HTERT RPE-1 (cell line): ENCODE measurements around the gene CUZD1.
"Not testable (repeated sequence)": the region's sequence is repeated elsewhere in the genome, so short reads cannot be mapped to it uniquely, and the experiment has no call there.

Experiments used
- in situ Hi-C: fragments of 300-500 bp; cut with MboI; formaldehyde crosslinking; loops from 4 replicates; pipeline ENCODE4 v1.14.3; 2020; ENCODE audit warnings: low sequenced_read_pairs

Gene CUZD1, protein sequence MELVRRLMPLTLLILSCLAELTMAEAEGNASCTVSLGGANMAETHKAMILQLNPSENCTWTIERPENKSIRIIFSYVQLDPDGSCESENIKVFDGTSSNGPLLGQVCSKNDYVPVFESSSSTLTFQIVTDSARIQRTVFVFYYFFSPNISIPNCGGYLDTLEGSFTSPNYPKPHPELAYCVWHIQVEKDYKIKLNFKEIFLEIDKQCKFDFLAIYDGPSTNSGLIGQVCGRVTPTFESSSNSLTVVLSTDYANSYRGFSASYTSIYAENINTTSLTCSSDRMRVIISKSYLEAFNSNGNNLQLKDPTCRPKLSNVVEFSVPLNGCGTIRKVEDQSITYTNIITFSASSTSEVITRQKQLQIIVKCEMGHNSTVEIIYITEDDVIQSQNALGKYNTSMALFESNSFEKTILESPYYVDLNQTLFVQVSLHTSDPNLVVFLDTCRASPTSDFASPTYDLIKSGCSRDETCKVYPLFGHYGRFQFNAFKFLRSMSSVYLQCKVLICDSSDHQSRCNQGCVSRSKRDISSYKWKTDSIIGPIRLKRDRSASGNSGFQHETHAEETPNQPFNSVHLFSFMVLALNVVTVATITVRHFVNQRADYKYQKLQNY

DNA sequence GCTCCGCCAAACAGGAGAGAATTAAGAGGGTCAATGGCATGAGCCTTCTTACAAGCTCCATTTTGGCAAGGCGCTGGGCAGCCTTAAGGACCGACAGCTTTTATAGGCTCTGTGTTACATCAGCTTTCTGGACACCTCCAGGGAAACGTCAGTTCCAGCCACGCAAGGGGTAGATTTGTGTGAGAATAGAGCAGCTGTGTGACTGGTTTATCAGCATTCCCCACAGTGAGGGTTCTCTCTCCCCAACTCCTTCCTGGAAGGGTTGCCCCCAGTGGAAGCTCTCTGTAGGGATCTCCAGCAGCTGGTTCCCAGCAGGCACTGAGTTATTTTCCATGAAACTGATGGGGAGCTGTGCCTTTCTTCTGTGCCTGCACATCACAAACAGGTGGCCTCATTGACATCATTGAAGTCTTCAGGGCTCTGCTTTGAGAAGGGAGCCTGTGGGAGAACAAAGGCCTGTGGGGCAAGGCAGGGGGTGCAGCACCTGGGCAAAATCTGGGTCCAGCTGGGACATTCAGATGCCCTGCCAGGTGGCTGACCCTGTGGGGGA lies at the start of gene CUZD1:
TSS of gene CUZD1 (minus strand) at position 75 of the 550 bp plus-strand sequence. CDS start at position 61, 14 bp downstream.
- in situ Hi-C loops, result no loop called here

DNA sequence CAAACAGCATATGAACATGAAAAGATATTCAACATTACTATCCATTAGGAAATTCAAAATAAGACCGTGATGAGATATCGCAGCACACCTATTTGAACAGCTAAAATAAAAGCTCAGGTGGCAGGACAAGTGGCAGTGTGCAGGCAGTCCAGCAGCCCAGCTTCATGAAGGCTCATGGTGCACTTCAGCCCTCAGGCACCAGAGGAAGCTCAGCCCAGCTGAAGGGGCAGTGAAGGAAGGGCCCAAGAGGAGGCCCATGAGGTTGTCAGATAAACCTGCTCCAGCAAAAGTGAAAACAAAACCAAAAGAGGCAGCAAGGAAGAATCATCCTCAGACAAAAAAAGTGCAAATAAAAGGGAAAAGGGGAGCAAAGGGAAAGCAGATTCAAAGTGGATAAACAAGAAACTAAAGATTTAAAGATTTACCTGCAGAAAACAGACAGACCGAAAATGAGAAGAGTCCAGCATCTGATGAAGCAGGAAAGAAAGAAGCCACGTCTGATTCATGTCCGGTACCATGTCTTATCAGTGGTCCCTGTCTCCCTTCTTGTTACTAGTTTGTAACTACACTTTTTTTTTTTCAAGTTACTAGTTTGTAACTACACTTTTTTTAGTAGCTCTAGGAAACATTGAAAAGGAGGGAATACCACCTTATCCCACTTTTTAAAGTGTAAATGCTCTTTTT lies 48.7 kb upstream of the CUZD1 start:
- in situ Hi-C loops, result no loop called here

DNA sequence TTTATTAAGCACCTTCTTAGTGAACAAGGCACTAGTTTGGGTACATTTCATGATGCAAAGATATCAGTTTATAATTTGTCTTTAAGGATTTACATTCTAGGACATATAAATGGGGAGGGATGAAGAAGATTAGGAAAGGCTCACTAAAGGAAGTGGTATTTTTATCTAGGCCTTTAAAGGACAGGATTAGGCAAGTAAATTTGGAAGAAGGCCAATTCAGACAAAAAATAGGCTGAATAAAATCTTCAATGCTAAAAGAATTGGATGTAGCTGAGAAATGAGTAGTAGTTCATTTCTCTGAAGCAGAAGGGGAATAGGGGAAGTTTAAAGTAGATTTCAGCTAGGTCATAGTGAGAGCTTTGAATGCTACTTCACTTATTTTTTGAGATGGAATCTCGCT lies 38.5 kb upstream of the CUZD1 start:
- in situ Hi-C loops, result no loop called here

DNA sequence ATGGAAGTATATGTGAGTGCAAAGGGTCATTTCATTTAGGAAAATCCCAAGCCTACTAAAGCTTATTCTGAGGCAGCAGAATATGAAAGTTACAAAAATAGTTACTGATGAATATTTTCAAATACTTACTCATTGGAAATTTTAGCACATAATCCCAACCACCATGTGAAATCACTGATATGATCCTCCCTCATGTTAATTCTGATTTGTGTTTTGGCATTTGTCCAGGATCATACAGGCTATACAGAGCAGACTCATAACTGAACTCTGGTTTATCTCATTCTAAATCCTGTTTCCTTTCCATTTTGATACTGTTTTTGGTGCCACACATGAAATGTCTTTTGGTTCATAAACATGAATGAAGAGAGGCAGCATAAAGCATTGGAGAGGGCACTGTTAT lies 37.1 kb upstream of the CUZD1 start:
- in situ Hi-C loops, result no loop called here

DNA sequence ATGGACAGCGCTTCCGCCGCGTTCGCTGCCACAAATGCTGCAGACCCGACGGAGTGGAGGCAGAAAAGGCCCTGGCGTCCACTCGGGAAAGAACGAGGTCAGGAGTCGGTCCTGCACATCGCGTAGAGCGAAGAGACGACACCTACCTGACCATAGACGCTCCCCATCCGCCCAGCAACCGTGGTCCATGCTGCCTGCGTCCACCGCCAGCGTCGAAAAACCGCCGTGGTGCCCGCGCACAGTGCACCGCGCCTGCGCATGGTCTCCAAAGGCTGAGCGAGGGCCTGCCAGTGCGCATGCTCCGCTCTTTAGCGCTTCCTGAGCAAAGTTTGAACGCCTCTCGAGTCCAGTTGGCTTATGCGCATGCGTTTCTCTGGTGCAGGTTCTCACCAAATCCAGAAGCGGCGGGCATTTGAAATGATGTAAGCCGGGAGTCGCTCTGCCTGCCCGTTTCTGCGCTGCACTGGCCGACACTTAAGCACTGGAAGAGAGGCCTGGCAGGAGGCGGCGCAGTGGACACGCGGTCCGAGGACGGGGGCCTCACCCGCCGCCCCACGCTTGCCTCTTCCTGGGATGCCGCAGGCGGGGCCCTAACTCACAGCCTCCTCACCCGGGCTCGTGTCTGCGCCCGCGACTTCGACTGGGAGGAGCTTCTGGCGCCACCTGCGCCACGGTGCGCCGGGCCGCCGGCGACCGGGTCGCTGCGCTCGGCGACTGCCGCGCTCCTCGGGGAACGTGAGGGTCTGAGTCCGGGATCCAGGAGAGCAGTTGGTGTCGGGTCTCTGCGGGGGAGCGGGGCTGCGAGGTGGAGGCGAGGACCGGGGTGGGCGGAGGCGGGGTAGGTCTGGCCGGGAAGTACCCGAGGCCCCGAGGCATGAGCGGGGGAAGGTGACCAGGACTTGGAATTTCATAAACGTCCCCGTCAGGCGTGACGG lies 33.9 kb upstream of the CUZD1 start, which contains the start of gene FAM24B:
TSS of gene FAM24B (minus strand) at position 243 of the 935 bp plus-strand sequence. CDS start 29,066 bp downstream, outside the sequence.
- in situ Hi-C loops, result no loop called here

DNA sequence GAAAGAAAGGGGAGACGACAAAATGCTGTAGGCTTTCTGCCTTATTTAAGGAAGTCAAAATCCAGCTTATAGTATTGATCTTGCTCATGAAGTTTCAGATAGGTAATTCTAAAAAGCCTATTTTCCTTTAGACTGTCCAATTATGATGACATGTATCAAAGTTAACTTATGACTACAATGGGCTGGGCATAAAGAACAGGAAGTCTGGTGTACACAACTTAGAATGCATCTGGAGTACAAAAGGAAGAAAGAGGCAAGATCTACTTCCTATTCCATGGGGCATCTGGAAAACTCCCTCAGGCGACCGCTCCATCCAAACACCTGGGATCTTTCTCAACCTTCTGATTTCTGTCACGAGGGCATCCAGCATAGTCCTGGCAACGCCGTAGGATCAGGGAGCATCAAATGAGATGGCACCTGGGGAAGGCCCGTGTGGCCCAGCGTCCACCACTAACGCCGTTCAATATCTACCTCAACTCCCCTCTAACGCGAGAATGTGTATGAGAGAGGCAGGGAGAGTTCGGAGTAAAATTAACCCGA lies 33.2 kb upstream of the CUZD1 start:
- in situ Hi-C loops, result no loop called here

DNA sequence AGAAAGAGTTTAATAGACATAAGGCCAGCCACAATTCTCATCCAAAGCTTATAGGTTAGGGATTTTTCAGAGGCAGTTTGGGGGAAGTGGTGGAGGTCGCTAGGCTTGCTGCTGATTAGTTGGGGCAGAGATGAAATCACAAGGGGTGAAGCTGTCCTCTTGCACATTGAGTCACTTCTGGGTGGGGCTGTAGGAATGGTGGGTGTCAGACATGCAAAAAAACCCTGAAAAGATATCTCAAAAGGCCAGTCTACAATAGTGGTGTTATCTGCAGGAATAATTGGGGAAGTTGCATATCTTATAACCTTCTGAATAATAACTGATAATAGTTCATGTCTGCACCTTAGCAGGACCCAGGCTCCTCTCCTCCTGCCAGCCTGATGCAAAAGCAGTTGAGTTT lies 31.6 kb upstream of the CUZD1 start:
- in situ Hi-C loops, result no loop called here

DNA sequence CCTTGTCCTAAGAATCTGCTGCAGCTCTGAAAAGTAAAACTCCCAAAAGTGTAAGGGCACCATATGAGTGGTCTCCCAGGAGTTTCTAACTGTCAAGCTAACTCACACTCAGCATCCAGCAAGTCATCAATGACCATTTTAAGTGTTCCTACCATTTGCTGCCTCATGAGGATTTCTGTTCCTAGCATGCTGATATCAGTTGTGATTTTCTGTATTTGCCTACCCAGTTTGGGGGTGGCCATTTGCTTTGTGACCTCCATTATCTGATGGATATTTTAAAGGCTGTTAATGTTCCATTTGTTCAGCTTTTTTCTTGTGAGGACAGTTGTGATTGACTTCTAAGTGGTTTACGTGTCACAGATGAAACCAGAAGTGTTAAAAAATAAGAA lies 30.8 kb upstream of the CUZD1 start:
- in situ Hi-C loops, result no loop called here

DNA sequence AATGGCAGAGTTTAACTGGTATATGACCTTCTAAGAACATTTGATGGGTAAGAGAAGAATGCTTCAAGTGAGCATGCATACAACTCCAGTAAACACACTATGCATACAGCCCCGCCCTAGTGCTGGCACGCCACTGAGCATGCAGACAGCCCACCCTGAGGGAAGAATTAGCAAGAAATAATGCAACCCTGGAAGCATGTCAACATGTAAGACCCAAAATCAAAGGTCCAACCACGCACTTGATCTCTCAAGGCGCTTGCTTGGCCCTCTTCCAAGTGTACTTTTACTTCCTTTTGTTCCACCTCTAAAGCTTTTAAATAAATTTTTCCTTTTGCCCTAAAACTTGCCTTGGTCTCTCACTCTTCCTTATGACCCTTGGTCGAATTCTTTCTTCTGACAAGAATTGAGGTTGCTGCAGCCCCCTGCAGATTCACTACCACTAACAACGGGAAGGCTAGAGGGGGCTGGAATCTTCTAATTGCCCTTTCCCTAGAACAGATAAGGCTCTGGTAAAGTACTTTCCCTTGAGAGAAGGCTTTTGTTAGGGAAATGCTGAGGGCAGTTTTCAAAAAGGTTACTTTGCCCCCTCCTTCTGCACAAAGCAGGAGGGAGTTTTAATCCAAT lies 30.3 kb upstream of the CUZD1 start:
- in situ Hi-C loops, result no loop called here

DNA sequence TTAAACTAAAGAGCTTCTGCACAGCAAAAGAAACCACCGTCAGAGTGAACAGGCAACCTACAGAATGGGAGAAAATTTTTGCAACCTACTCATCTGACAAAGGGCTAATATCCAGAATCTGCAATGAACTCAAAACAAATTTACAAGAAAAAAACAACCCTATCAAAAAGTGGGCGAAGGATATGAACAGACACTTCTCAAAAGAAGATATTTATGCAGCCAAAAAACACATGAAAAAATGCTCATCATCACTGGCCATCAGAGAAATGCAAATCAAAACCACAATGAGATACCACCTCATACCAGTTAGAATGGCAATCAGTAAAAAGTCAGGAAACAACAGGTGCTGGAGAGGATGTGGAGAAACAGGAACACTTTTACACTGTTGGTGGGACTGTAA lies 26.3 kb upstream of the CUZD1 start:
- in situ Hi-C loops, result not testable (repeated sequence)

DNA sequence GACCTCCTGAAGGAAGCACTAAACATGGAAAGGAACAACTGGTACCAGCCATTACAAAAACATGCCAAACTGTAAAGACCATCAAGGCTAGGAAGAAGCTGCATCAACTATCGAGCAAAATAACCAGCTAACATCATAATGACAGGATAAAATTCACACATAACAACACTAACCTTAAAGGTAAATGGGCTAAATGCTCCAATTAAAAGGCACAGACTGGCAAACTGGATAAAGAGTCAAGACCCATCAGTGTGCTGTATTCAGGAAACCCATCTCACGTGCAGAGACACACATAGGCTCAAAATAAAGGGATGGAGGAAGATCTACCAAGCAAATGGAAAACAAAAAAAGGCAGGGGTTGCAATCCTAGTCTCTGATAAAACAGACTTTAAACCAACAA lies 23.1 kb upstream of the CUZD1 start:
- in situ Hi-C loops, result not testable (repeated sequence)

DNA sequence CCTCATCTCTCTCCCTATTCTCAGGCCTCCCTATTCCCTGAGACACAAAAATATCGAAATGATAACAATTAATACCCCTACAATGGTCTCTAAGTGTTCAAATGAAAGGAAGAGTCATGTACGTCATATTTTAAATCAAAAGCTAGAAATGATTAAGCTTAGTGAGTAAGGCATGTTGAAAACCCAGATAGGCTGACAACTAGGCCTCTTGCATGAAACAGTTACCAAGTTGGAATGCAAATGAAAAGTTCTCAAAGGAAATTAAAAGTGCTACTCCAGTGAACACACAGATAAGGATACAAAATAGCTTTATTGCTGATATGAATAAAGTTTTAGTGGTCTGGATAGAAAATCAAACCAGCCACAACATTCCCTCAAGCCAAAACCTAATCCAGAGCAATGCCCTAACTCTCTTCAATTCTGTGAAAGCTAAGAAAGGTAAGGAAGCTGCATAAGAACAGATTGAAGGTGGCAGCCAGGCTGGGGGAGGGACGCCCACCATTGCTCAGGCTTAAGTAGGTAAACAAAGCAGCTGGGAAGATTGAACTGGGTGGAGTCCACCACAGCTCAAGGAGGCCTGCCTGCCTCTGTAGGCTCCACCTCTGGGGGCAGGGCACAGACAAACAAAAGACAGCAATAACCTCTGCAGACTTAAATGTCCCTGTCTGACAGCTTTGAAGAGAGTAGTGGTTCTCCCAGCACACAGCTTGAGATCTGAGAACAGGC lies 21.3 kb upstream of the CUZD1 start:
- in situ Hi-C loops, result not testable (repeated sequence)

DNA sequence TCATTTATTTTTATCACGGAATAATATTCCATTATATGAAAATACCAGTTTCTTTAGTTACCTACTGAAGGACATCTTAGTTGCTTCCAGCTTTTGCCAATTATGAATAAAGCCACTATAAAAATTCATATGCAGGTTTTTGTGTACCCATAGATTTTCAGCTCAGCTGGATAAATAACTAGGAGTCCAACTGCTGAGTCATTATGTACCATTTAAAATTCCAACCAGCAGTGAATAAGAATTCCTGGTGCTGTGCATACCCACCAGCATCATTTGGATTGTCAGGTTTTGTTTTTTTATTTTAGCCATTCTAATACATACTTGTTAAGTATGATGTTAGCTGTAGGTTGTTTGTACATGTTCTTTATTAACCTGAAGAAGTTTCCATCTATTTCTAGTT lies 19.2 kb upstream of the CUZD1 start:
- in situ Hi-C loops, result no loop called here

DNA sequence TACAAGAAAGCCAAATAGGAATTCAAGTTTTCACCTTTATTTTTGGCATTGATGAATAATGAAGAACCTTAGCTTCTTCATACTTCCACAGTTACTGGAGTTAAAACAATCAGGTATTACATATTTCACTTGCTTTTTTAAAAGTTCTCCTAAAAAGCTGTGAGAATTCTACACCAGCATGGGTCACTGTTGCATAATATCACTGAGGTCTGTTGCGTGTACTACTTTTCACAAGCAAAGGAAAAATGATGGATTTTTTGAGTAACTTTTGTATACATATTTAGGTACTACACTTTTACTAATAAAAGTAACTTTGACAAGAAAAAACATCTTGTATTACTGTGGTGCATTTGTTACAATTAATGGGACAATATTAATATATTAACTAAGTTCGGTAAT lies 18.5 kb upstream of the CUZD1 start:
- in situ Hi-C loops, result no loop called here

DNA sequence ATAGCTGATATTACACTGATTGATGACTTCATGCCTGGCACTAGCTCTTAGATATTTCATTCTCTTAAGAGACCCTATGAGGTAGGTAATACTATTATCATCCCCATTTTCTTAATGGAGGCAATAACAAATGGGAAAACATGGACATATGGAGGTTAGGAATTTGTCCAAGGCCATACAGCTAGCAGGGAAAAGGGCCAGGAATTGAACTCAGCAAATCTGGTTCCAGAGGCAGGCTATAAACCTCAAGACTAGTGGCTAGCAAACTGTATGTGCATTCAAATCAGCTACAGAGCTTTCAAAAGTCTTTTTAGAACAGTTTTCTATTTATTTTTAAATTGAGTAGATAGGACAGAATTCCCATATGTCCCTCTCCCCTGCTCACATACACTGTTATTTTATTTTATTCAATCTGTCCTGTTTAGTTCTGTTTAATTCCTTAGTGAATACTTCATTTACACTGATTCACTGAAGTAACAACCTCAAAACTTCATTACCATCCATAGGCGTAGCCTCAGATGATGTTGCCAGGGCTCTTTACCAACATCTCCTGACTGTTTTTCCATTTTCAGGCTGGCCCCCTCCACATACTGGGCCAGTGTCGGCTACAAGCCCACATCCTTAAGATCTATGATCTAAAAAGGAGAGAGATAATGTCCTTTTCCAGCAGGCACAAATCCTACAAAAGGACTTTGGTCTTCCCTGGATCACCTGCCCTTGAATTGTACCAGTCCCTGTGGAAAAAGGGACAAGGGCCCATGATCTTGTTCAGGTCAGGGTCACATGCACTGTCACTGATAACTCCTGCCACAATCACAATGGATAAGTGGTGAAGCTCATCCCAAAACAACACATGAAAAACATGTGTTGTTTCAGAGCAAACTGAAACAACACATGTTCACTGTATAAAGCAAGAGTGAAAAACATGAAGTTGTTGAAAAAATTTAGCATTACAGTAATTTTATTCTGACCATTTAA lies 17.8 kb upstream of the CUZD1 start:
- in situ Hi-C loops, result no loop called here

DNA sequence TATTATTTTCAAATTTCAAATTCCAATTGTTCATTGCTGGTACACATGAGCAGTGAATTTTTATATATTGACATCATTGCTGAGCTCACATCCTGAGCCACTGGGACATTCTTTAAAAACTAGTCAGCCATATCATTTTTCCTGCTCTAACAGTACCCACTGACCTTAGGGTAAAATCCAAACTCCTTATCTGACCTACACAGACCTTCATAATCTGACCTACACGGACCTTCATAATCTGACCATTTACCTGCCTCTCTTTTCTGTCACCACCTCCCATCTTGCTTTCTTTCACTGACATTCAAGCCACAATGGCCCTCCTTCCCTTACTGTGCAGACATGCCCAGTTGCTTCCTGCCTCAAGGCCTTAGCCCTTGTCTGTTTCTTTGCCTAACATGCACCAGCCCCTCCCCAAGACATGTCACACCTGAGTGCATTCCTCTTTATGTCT lies 16.1 kb upstream of the CUZD1 start:
- in situ Hi-C loops, result no loop called here

DNA sequence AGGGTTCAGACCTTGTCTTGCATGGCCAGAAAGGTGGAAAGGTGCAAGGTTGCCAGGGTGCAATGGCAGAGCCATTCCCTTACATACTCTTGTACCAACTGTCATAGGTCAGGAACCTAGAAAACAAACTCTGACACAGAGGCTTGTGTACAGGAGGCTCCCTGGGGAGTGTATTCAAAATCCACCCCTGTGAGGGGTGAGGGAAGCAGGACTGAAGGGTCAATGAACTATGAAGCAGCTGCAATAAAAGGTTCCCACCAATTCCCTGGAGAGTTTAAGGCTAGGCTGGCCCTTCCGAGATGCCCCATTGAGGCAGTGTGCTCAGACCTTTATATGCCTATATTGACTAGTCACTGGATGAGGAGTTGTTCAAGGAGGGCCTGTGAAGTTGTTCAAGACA lies 13.9 kb upstream of the CUZD1 start:
- in situ Hi-C loops, result no loop called here

DNA sequence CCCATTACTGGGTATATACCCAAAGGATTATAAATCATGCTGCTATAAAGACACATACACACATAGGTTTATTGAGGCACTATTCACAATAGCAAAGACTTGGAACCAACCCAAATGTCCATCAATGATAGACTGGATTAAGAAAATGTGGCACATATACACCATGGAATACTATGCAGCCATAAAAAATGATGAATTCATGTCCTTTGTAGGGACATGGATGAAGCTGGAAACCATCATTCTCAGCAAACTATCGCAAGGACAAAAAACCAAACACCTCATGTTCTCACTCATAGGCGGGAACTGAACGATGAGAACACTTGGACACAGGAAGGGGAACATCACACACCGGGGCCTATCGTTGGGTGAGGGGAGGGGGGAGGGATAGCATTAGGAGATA lies 12.4 kb upstream of the CUZD1 start:
- in situ Hi-C loops, result not testable (repeated sequence)
